Cerebellar nuclear complex (tissue), 1 donor: ENCODE data around the gene LPO.

ENCODE experiments used
- DNase-seq, 2 experiments: peaks; one replicate each; lab custom pipeline; 2025; lab: John Stamatoyannopoulos, UW

Gene LPO

DNA sequence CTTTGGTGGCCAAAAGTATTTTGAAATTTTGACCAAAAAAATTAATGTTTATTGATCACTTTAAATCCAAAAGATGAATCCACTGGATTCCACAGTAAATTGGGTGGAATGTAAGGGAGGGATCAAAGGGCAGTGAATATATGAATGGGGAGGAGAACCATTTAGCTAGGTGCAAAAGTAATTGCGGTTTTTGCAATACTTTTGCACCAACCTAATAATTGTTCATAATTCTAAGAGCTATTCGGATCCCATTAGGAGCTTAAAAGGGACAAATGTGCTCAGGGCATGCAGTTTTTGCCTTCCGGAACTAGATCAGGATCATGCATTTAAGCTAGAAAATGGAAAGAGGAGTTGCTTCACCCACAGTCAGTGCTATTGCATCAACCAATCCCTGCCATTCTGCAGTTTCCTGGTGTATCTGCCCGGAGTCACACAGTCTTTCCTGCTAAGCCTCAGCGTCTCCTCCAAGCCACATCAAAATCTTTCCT is at the start of gene LPO:
LPO (plus strand) TSS at position 438 of the 488 bp plus-strand sequence. CDS start 4,396 bp downstream, outside the sequence.
- DNase-seq, result no peak

DNA sequence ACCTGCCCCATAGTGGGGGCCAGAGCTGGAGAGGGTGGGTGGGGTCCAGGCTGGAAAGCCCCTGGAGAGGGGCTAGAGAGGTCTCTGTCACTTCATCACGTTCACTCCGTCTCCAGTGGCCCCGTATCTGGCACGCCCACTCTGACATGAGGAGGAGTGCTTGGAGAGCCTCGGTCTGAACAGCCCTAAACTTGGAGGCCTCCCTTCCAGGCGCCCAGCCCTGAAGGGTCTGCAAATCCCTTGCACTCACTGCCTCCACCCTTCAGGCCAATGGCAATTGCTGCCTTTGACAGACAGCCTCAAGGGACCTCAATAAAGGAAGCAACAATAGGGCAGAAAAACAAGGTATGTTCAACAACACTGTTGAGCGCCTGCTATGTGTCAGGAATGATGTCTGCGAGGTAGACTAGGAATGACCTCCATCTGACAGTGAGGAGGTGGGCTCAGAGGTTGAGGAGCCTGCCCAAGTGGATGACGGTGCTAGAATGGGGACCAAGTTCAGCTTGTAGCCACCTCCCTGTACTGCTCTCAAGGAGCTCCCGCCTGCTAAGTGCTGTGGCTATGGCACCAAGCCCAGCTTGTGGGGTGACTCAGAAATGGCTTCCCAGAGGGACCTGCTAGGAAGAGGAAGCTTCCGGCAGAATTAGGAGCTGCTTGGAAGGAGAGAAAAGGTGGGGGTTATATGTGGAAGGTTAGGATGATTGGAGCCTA is 48.8 kb upstream of the LPO start:
- no peak for DNase-seq

DNA sequence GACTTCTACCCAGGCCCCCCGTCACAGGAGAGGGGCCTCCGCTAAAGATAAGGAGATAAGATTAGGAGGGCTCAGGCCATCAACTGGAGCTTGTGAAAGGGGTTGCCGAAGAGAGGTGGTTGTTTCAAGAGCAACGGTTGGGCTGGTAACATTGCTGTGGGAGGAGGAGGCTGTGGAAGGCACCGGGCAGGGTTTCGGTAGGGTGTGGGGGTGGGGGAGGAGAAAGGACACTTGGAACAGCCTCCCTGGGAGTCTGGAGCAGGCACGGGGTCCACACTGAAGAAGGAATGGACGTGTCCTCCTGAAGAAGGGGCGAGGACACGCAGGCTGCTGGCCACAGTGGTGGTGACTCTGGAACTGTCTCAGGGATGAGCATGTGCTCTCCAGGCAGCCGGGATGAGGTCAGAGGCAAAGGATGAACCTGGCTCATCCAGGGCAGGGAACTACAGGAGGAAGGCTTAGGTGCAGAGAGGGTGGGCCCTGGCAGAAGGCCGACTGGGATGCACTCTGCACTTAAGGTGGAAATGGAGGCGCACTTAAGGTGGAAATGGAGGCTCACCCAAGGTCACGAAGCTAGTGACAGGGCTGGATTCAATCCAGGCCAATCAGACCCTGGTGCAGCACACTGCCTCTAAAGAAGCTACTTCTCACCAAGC is 47.0 kb upstream of the LPO start:
- DNase-seq, result no peak

DNA sequence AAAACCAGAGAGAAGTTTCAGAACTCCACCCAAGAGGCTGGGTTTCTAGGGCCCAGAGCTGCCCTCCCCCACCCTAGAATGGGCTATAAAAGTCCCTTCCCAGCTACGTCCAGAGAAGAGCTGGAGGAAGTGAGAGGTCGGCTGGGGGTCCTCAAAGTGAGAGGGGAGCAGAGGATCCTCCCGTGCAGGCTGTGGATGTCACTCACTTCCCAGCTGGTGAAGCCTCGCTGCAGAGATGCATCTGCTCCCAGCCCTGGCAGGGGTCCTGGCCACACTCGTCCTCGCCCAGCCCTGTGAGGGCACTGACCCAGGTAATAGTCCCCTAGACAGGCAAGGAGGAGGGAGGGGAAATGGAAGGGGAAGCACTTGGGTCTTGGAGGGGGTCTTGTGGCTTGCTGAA is 45.8 kb upstream of the LPO start, which contains the start of gene EPX:
EPX (plus strand) TSS at position 115 of the 400 bp plus-strand sequence; CDS start at position 236, 121 bp downstream.
- no peak for DNase-seq

DNA sequence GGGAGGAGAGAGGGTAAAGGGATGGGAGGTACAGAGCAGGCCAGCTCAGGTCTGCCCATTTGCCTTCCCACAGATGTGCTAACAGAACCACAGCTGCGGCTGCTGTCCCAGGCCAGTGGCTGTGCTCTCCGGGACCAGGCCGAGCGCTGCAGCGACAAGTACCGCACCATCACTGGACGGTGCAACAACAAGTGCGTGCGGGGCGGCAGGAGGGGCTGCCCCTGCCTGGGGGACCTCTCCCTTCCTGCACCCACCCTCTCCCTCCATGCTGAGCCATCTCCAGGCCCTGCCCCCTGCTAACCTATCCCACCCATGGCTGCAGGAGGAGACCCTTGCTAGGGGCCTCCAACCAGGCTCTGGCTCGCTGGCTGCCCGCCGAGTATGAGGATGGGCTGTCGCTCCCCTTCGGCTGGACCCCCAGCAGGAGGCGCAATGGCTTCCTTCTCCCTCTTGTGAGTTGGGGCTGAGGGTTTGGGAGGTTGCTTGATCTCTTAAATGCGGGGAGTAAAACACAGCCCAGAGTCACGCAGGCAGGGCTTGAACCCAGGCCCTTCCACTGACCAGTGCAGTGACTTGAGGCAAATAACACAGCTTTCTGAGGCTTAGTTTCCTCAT is 44.6 kb upstream of the LPO start:
- no peak for DNase-seq

DNA sequence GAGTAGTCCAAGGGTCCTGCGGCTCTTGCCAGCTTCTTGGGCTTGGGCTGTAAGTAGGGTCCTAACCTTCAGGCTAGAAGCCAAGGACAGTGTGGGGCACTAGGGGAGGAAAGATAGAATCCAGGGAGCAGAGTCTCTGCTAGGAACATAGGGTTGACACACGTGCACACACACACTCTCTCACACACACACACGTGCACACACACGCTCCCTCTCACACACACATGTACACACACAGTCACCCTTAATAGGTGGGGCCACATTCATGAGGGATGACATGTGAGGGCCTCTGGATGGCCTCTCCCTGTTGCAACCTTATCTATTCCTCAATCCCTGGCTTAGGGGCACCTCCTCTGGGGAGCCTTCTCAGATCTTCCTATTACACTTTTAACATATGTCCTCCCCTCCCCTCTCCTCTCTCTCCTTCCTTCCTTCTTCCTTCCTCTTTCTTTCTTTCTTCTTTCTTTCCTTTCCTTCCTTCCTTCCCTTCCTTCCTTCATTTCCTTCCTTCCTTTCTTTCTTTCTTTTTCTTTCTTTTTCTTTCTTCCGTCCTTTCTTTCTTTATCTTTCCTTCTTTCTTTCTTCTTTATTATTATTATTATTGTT is 42.8 kb upstream of the LPO start:
- no peak for DNase-seq

- no peak for DNase-seq
These were observed 41.8 kb upstream of the LPO start for GRCh38 chr17:58196610-58197009.

DNA sequence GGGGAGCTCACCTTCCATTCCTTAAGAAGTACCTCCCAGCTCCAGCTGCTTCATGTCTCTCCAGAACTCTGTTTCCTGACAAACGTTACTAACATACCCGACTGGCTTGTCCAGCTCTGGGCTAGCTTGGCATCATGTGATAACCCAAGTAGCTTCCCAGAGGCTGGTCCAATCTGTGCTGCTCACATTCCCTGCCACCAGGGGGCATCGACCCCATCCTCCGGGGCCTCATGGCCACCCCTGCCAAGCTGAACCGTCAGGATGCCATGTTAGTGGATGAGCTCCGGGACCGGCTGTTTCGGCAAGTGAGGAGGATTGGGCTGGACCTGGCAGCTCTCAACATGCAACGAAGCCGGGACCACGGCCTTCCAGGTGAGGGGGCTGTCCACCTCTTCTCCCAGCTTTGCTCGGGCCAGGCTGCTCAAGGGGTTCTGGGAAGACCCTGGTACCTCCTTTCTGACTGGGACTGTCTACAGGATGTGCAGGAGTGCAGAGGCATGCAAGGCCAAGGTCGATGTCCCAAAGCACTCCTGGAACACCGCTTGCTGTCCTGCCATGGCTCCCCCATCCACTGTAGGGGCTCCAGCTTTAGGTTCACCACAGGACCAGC is 38.3 kb upstream of the LPO start:
- no peak for DNase-seq

DNA sequence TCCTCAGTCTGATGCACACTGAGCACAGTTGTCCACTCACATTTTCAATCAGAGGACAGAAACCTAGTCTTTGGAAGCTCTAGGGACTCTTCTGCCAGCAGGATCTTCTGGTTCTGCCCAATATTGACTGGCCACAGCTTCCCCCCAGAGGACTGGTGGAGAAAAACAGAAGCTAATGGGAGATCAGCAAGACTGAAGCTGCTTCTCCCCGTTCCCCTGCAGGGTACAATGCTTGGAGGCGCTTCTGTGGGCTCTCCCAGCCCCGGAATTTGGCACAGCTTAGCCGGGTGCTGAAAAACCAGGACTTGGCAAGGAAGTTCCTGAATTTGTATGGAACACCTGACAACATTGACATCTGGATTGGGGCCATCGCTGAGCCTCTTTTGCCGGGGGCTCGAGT is 35.5 kb upstream of the LPO start:
- no peak for DNase-seq

DNA sequence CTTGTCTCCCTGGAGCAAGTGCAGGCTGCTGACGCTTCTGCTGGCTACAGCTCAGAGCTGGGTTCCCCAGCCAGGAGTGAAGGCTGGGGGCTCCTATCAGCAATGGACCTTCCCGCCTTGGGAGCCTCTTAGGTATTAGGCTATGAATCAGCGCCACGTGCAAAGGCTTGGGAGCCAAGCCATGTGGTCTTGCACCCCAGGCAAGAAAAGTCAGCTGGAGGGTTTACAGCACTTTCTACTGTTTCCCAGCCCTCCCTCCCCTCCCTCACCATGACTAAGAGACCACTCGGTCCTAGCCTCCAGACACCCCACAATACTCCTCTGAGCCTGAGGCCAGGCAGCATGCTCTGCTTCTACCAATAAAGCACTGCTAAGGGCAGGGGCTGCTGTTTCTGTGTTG is 33.6 kb upstream of the LPO start:
- DNase-seq, result no peak

GRCh38 chr17:58205936-58206335 is 32.4 kb upstream of the LPO start:
- no peak for DNase-seq

DNA sequence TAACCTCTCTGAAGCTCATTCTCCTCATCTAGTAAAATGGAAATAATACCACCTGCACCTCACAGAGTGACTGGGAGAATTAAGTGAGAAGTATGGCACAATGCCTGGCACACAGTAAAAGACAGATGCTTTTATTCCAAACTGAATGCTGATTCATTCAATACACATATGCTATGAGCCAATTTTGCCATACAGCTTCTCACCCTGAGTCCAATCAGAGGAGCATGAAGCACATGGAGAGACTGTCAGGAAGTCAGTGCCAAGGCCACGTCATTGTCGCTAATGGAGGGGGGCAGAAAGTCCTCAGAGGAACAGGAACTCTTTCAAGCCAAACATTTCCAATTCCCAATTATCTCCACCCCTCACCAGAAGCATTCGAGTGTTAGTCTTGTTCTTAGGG is 30.9 kb upstream of the LPO start:
- no peak for DNase-seq

- no peak for DNase-seq
These were observed 30.0 kb upstream of the LPO start for GRCh38 chr17:58208344-58208743.

DNA sequence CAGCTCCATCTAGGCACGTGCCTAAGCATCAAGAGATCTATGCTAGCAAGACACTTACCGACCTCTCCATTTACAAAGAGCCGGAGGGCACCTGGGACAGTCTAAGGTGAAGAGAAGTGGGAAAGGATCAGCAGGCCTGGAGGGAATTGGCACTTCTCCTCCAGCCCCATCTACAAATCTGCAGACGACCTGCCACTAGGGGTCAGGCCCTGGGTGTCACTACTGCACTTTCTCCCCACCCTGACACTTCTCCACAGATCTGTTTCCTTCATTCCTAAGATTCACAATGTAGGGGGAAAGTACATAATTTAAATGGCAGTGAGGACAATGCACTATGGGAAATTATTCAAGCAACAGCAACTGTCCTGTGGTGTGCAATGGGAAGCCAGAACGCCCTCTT is 27.5 kb upstream of the LPO start:
- DNase-seq, result no peak

DNA sequence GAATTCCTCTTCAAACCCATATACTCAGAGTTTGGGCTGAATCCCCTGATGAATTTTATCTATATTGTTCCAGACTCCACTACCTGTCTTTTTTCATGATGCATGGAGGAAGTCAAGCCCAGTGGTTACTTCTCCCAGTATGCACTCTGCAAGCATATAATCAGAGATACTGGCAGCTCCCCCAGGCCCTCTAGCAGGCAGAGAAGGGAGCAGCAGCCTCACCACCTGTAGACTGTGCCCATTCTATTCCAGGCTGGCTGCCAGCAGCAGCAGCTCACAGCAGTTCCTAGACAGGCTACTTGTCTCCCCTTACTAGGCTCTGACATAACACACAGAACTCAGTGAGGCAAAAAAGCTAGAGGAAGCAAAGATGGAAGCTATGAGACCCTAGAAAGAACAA is 22.7 kb upstream of the LPO start:
- no peak for DNase-seq

GRCh38 chr17:58217766-58218165 is 20.6 kb upstream of the LPO start:
- no peak for DNase-seq

- peak in 1 of 2 experiments; percentile 89 for DNase-seq
These were observed 19.2 kb upstream of the LPO start, which contains the start of gene MKS1 for GRCh38 chr17:58219007-58219788. Gene MKS1 (minus strand): TSS chr17:58219255. CDS start chr17:58219230, 25 bp downstream.

DNA sequence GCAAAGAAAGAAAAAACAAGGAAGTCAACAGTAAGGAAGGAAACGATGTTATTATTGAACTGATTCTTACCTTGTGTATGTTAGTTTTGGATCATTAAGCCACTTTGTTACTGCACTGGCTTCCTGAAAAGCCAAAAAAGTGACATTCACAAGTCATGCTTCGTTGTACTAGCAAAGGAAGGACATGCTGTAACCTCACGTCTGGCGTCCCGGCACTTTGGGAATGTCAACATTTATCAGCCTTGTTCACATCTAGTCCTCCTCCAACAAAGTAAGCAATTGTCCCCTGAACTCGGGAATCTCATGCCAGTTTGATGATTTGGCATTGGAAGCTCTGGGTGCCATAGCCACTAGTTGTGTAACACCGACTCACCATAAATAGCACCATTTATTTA is 18.6 kb upstream of the LPO start:
- DNase-seq, result no peak

DNA sequence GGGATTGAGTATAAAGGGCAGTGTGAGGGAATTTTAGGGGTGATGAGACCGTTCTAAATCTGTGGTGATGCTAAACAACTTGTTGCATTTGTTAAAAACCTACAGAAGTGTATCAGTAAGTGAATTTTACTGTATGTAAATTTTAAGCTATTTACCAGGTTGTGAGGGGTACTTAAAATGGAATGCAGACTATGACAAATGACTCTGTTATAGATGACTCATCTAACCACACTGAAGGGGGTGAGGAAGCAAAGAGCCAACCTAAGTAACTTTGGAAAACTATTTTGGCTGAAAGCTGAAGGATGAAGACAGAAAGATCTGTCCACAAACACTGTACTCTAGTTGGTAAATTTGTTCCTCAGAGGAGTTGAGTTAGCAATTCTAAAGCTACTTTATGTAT is 14.1 kb upstream of the LPO start:
- DNase-seq, result no peak

DNA sequence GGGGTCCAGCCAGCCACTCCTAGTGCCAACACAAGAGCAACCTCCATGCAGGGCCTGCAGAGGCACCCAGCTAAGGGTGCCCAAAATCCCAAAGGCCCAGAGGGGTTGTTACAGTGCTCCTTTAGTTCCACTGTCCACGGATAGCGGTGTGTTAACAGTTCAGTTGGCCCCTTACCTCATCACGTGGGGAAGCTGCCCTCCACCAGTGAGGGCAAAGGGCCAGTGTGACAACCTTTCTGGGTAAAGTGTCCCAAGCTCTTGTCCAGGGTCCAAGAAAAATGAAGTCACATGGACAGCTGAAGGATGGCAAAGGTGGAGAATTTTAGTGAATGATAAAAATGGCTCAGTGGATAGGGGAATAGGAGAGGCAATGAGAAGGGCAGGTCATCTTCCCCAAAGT is 10.7 kb upstream of the LPO start:
- DNase-seq, result no peak

GRCh38 chr17:58228679-58229078 is 9.7 kb upstream of the LPO start:
- no peak for DNase-seq
